Hepatocyte (in vitro differentiated cells): ENCODE measurements around the gene ZNF598. TPM values are rescaled to one million over a fixed set of nuclear protein-coding genes. Genes with fewer than 3 reads are reported as not detected.

Experiments used
- DNase-seq: peaks from one replicate; pipeline ENCODE4 v3.0.0-alpha.2; 2016; ENCODE audit warnings: low spot score
- H2AFZ ChIP-seq: fragments of 200-600 bp; sonication (generic); 2 replicates; pipeline ENCODE4 v1.6.0; 2016; ENCODE audit warnings: antibody characterized with exemption, mild to moderate bottlenecking
- H3K27ac ChIP-seq: fragments of 200-600 bp; sonication (generic); 2 replicates; pipeline ENCODE4 v1.5.1; 2016; ENCODE audit warnings: mild to moderate bottlenecking
- H3K27me3 ChIP-seq: fragments of 200-600 bp; sonication (generic); 2 replicates; pipeline ENCODE4 v1.6.1; 2016
- H3K36me3 ChIP-seq: fragments of 200-600 bp; sonication (generic); replicated peaks from 2 replicates; pipeline ENCODE4 v1.5.1; 2016; ENCODE audit warnings: low read depth; ENCODE audit not compliant: insufficient read depth
- H3K4me1 ChIP-seq: fragments of 200-600 bp; sonication (generic); 2 replicates; pipeline ENCODE4 v1.5.1; 2016; ENCODE audit warnings: mild to moderate bottlenecking, moderate library complexity; ENCODE audit not compliant: insufficient read depth
- H3K4me2 ChIP-seq: fragments of 200-600 bp; sonication (generic); 2 replicates; pipeline ENCODE4 v1.6.0; 2016
- H3K4me3 ChIP-seq: fragments of 200-600 bp; sonication (generic); 2 replicates; pipeline ENCODE4 v1.5.1; 2016; ENCODE audit warnings: mild to moderate bottlenecking
- H3K79me2 ChIP-seq: fragments of 200-600 bp; sonication (generic); 2 replicates; pipeline ENCODE4 v1.6.0; 2017; ENCODE audit warnings: mild to moderate bottlenecking
- H3K9me2 ChIP-seq: fragments of 200-600 bp; sonication (generic); replicated peaks from 2 replicates; pipeline ENCODE4 v1.6.0; 2017; ENCODE audit warnings: mild to moderate bottlenecking; ENCODE audit not compliant: insufficient read depth
- H3K9me3 ChIP-seq: fragments of 200-600 bp; sonication (generic); 2 replicates; pipeline ENCODE4 v1.5.1; 2016; ENCODE audit warnings: low read depth, mild to moderate bottlenecking
- H4K20me1 ChIP-seq: fragments of 200-600 bp; sonication (generic); 2 replicates; pipeline ENCODE4 v1.6.0; 2016; ENCODE audit warnings: mild to moderate bottlenecking; ENCODE audit not compliant: insufficient read depth, poor library complexity, severe bottlenecking
- CTCF ChIP-seq: fragments of 200-600 bp; sonication (generic); IDR thresholded peaks from 2 replicates; pipeline ENCODE4 v1.5.1; 2016; ENCODE audit warnings: antibody characterized with exemption, mild to moderate bottlenecking; ENCODE audit not compliant: poor library complexity
- EZH2 ChIP-seq: fragments of 200-600 bp; sonication (generic); IDR thresholded peaks from 2 replicates; pipeline ENCODE4 v1.6.1; 2016; ENCODE audit warnings: antibody characterized with exemption, mild to moderate bottlenecking, borderline replicate concordance
- EZH2phosphoT487 ChIP-seq: fragments of 200-600 bp; sonication (generic); IDR thresholded peaks from one replicate; pipeline ENCODE4 v1.6.1; 2018; ENCODE audit warnings: antibody characterized with exemption, mild to moderate bottlenecking, low read depth, moderate library complexity; ENCODE audit not compliant: unreplicated experiment, severe bottlenecking
- WGBS: methylation state at CpG from one replicate; pipeline ENCODE4 v1.1.6; 2016; ENCODE audit warnings: low lambda C conversion rate; ENCODE audit errors: missing lambda C conversion rate; 5-methylcytosine and 5-hydroxymethylcytosine counted together
- polyA plus RNA-seq: library from polyadenylated mRNA; unstranded; fragments of >200 nt; fragmentation: Nextera tagmentation; extraction: Ambion mirVana; gene quantifications from 2 replicates; pipeline ENCODE4 v1.2.1, GENCODE V29; 2016
- total RNA-seq: library from RNA; depleted of rRNA; stranded (reverse); fragments of >200 nt; gene quantifications from 2 replicates; pipeline ENCODE4 v1.2.3, GENCODE V29; 2014

ZNF598 gene
- total and polyA plus RNA-seq, 2 experiments from 2014 or later, result 22.8 to 29.5 TPM

DNA sequence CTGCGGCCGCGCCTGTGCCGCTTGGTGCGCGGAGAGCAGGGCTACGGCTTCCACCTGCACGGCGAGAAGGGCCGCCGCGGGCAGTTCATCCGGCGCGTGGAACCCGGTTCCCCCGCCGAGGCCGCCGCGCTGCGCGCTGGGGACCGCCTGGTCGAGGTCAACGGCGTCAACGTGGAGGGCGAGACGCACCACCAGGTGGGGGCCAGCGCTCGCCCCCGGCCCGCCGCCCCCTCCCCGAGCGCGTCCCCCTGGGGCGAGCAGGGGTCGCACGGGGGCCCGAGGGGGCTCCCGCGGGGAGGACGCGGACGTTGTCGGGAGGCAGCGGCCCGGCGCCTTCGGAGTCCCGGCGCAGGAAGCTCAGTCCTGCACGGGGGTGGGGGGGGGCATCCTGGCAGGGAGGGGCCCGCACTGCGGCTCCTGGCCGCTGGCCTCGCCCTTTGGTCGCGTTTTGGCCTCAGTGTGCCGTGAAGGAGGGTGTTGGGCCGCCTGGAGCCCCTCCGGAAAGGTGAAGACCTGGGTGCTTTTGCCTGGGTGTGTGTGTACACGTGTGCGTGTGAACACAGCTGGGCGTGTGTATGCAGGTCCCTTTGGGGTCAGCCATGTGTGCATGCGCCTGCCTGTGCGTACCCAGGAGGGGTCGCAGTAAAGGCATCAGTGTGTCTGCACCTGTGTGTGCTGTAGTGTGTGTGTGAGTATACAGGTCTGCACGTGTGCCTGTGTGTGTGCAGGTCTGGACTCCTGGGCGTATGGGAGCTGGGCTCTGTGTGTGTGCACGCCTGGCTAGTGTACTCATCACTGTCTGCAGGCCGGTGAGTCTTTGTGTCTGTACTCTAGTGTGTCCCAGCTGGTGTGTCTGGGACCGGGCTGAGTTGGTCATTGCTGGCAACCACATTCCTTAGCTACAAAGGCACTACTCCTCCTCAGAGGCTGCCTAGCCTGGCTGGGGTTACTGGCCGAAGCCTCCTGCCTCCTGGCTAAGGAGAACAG, 17.7 kb upstream of the ZNF598 start:
- peaks cover 36% of the 10 kb centered on the region for H3K4me1 ChIP-seq
- peak overlapping the region; percentile 82 for H3K4me3 ChIP-seq
- H3K79me2 ChIP-seq, result peaks cover 21% of the 10 kb centered on the region
- peaks cover 8% of the 10 kb centered on the region for H4K20me1 ChIP-seq
- WGBS, result 17% methylated on average over 29 of the region's 76 CpGs
- TF ChIP-seq EZH2, result no peak
- no peak for TF ChIP-seq CTCF
- TF ChIP-seq EZH2phosphoT487, result no peak
- no peaks in the 10 kb centered on the region for H3K27me3 ChIP-seq
- DNase-seq, result no peak
- no peaks in the 10 kb centered on the region for H3K9me2 ChIP-seq
- peak overlapping the region; percentile 52 for H2AFZ ChIP-seq
- H3K9me3 ChIP-seq, result no peaks in the 10 kb centered on the region
- peak overlapping the region; percentile 3 for H3K27ac ChIP-seq
- no peaks in the 10 kb centered on the region for H3K36me3 ChIP-seq
- H3K4me2 ChIP-seq, result peak overlapping the region; percentile 97

GRCh38 chr16:2026461-2027023, 16.9 kb upstream of the ZNF598 start, which contains the start of gene NHERF2:
Gene NHERF2, plus strand, starts transcription at chr16:2026902. Its CDS starts 104 bp downstream, at chr16:2027006.
- H3K4me1 ChIP-seq, result peaks cover 36% of the 10 kb centered on the region
- peaks cover 20% of the 10 kb centered on the region for H3K79me2 ChIP-seq
- H3K9me3 ChIP-seq, result no peaks in the 10 kb centered on the region
- H3K9me2 ChIP-seq, result no peaks in the 10 kb centered on the region
- 90% methylated on average over 2 of the region's 59 CpGs for WGBS
- peak within 1 kb of the TSS; percentile 3 for H3K27ac ChIP-seq
- TF ChIP-seq EZH2phosphoT487 (no peak), EZH2 (no peak), CTCF (no peak)
- H3K27me3 ChIP-seq, result no peaks in the 10 kb centered on the region
- H3K4me2 ChIP-seq, result peak within 1 kb of the TSS; percentile 97
- DNase-seq, result peak; percentile 77
- H3K4me3 ChIP-seq, result peak within 1 kb of the TSS; percentile 82
- no peaks in the 10 kb centered on the region for H3K36me3 ChIP-seq
- H4K20me1 ChIP-seq, result peaks cover 8% of the 10 kb centered on the region
- peak within 1 kb of the TSS; percentile 52 for H2AFZ ChIP-seq

GRCh38 chr16:2025878-2026460, 16.3 kb upstream of the ZNF598 start:
- no peak for TF ChIP-seq EZH2phosphoT487
- no peak for TF ChIP-seq CTCF
- no peak for TF ChIP-seq EZH2
- H3K4me1 ChIP-seq, result peaks cover 36% of the 10 kb centered on the region
- H3K27ac ChIP-seq, result no peak overlapping the region
- H3K27me3 ChIP-seq, result no peaks in the 10 kb centered on the region
- no peaks in the 10 kb centered on the region for H3K36me3 ChIP-seq
- 95% methylated on average over 9 of the region's 16 CpGs for WGBS
- H3K4me2 ChIP-seq, result peak overlapping the region; percentile 89
- H3K9me3 ChIP-seq, result no peaks in the 10 kb centered on the region
- no peak overlapping the region for H3K4me3 ChIP-seq
- H4K20me1 ChIP-seq, result peaks cover 8% of the 10 kb centered on the region
- DNase-seq, result no peak
- no peak overlapping the region for H2AFZ ChIP-seq
- no peaks in the 10 kb centered on the region for H3K9me2 ChIP-seq
- H3K79me2 ChIP-seq, result peaks cover 20% of the 10 kb centered on the region
